Measurements from ENCODE around the gene IMMP2L.
"Not testable (repeated sequence)": the region's sequence is repeated elsewhere in the genome, so short reads cannot be mapped to it uniquely, and the experiment has no call there.

- not testable (repeated sequence) for TF ChIP-seq CTCF, POLR2A (IDR thresholded peaks at IDR 0.05)
These were observed 291.5 kb downstream of the IMMP2L start for GRCh38 chr7:111270794-111271193.

Data from thyroid gland (tissue), 4 donors.